Activated CD8-positive, alpha-beta T cell treated with anti-CD3 and anti-CD28 coated beads for 36 hours (primary cell): ENCODE results near the gene PPP4R1. TPM values are rescaled to one million over a fixed set of nuclear protein-coding genes. Genes with fewer than 3 reads are reported as not detected.
A peak's percentile ranks its signal among the peaks of the same experiment; 100 is the strongest.

Experiments
- ATAC-seq: fragments of 200-7000 bp; cut with Tn5 transposase; one replicate; pipeline ENCODE4 v1.10.0; 2021; ENCODE audit warnings: mild to moderate bottlenecking, moderate library complexity
- CTCF ChIA-PET: fragments of 350-600 bp; sonication (Branson Sonifier 250); formaldehyde crosslinking; loops from one replicate; lab custom pipeline; 2021; ENCODE audit warnings: antibody characterized with exemption; lab: Charles Lee
- POLR2A ChIA-PET: fragments of 350-600 bp; sonication (Branson Sonifier 250); formaldehyde crosslinking; loops from one replicate; lab custom pipeline; 2021; ENCODE audit warnings: antibody characterized with exemption; lab: Charles Lee
- DNase-seq: peaks from one replicate; pipeline ENCODE4 v3.0.0-alpha.2; 2020
- H3K27ac Mint-ChIP-seq: one replicate; pipeline ENCODE4 v1.8.0; 2021; ENCODE audit warnings: mild to moderate bottlenecking, mixed read lengths
- H3K27me3 Mint-ChIP-seq: one replicate; pipeline ENCODE4 v1.8.0; 2021; ENCODE audit warnings: mixed read lengths
- H3K36me3 Mint-ChIP-seq: one replicate; pipeline ENCODE4 v1.8.0; 2021; ENCODE audit warnings: low read depth, mixed read lengths
- H3K4me1 Mint-ChIP-seq: one replicate; pipeline ENCODE4 v1.8.0; 2021; ENCODE audit warnings: low read depth, mixed read lengths
- H3K4me3 Mint-ChIP-seq: one replicate; pipeline ENCODE4 v1.8.0; 2021; ENCODE audit warnings: mild to moderate bottlenecking, moderate library complexity, mixed read lengths
- H3K9me3 Mint-ChIP-seq: one replicate; pipeline ENCODE4 v1.8.0; 2021; ENCODE audit warnings: mixed read lengths
- CTCF ChIP-seq: fragments of 200-600 bp; IDR thresholded peaks from one replicate; pipeline ENCODE4 v1.8.0; 2022; ENCODE audit warnings: antibody characterized with exemption, mild to moderate bottlenecking
- intact Hi-C: fragments of 100-400 bp; cut with micrococcal nuclease; formaldehyde crosslinking; loops from one replicate; pipeline ENCODE4 v1.10.0; 2022
- total RNA-seq, 2 experiments: library from RNA; stranded (reverse); gene quantifications; one replicate each; pipeline ENCODE4 v1.2.3, GENCODE V29; 2021

Gene PPP4R1
- total RNA-seq, 2 experiments from 2014 or later = 31.4 to 31.7 TPM

GRCh38 chr18:9628984-9629383 lies 14.6 kb upstream of the PPP4R1 start:
- no peaks in the 10 kb centered on the region for H3K4me1 Mint-ChIP-seq
- no peaks in the 10 kb centered on the region for H3K27me3 Mint-ChIP-seq
- H3K36me3 Mint-ChIP-seq = no peaks in the 10 kb centered on the region
- DNase-seq = no peak
- CTCF ChIA-PET = no interaction called here
- H3K9me3 Mint-ChIP-seq = no peaks in the 10 kb centered on the region
- no peak for TF ChIP-seq CTCF
- H3K27ac Mint-ChIP-seq = no peak overlapping the region
- no peak for ATAC-seq
- H3K4me3 Mint-ChIP-seq = no peak overlapping the region
- POLR2A ChIA-PET = no interaction called here
- intact Hi-C loops = no loop called here

- Mint-ChIP-seq H3K4me3 (no peak overlapping the region), H3K36me3 (no peaks in the 10 kb centered on the region), H3K27ac (no peak overlapping the region), H3K27me3 (no peaks in the 10 kb centered on the region), H3K9me3 (no peaks in the 10 kb centered on the region), H3K4me1 (no peaks in the 10 kb centered on the region)
- DNase-seq (no peak), ATAC-seq (no peak)
- intact Hi-C loops = no loop called here
- POLR2A ChIA-PET = no interaction called here
- no peak for TF ChIP-seq CTCF
- CTCF ChIA-PET = no interaction called here
Observed at GRCh38 chr18:9627642-9628041, 13.3 kb upstream of the PPP4R1 start.

GRCh38 chr18:9619990-9620389 lies 5.6 kb upstream of the PPP4R1 start:
- no peak for DNase-seq
- Mint-ChIP-seq H3K27me3 (no peaks in the 10 kb centered on the region), H3K4me3 (no peak overlapping the region), H3K27ac (no peak overlapping the region), H3K36me3 (no peaks in the 10 kb centered on the region), H3K4me1 (peaks cover 14% of the 10 kb centered on the region), H3K9me3 (no peaks in the 10 kb centered on the region)
- intact Hi-C loops = no loop called here
- ChIA-PET POLR2A (no interaction called here), CTCF (no interaction called here)
- peak; percentile 7 for ATAC-seq
- TF ChIP-seq CTCF = no peak

GRCh38 chr18:9619545-9619944 lies 5.2 kb upstream of the PPP4R1 start:
- Mint-ChIP-seq H3K27me3 (no peaks in the 10 kb centered on the region), H3K27ac (no peak overlapping the region), H3K36me3 (no peaks in the 10 kb centered on the region), H3K4me1 (peaks cover 14% of the 10 kb centered on the region), H3K4me3 (no peak overlapping the region), H3K9me3 (no peaks in the 10 kb centered on the region)
- ChIA-PET CTCF (no interaction called here), POLR2A (no interaction called here)
- DNase-seq = no peak
- intact Hi-C loops = no loop called here
- no peak for TF ChIP-seq CTCF
- ATAC-seq = peak; percentile 60

- POLR2A ChIA-PET = interaction anchor here (0.6 kb wide), 1 partner anchor 203 kb away, joined by 3 read pairs; no protein-coding TSS in a partner anchor
- Mint-ChIP-seq H3K36me3 (no peaks in the 10 kb centered on the region), H3K4me3 (no peak overlapping the region), H3K4me1 (peaks cover 14% of the 10 kb centered on the region), H3K27me3 (no peaks in the 10 kb centered on the region), H3K27ac (no peak overlapping the region), H3K9me3 (no peaks in the 10 kb centered on the region)
- no peak for TF ChIP-seq CTCF
- no peak for DNase-seq
- no peak for ATAC-seq
- CTCF ChIA-PET = interaction anchor here (0.7 kb wide), 1 partner anchor 44 kb away, joined by 3 read pairs; no protein-coding TSS in a partner anchor
- intact Hi-C loops = no loop called here
Observed at GRCh38 chr18:9619056-9619455, 4.7 kb upstream of the PPP4R1 start.
